ENCODE data around the gene FBXO21. TPM values are rescaled to one million over a fixed set of nuclear protein-coding genes. Genes with fewer than 3 reads are reported as not detected.

The FBXO21 gene
- total and polyA plus RNA-seq, 2 of the 13 experiments (the other 11 are each of a cell fraction or from before 2014, with no cell fraction given): 15.6 to 32.5 TPM

DNA sequence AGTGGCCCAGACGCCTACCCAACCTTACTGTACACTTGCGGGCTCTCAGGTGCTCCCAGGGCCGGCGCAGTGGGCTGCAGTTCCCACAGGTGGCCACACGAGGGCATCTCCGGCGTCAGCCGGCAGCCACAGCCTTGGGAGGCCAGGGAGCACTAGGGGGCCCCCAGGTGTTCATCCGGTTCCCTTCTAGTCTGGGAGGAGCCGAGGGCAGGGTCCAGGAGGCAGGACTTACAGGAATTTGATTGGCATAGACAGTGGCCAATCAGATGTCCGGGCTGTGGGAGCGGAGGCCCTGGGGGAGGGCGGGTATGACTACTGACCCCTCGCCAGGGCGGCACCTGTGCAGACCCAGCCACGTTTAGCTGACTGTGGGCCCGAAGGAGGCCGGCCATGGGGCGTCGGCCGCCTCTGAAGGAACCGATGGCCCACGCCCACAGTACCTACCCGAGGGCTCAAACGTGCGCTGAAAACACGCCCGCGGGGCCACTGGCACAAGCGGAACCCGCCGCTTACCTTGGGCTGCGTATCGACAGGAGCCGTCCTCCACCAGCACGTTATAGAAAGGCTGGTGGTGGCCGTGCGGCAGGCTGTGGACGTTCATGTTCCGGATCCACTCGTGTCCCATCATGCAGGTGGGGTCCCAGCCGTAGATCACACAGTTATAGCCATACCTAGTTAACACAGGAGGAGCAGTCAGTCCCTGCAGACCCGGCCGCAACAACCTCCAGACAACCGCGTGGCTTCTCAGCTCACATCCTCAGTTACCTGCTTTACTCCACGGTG, 34.8 kb downstream of the FBXO21 start (continued):
- TF ChIP-seq ZNF883 (CRISPR knock-in tag; IDR thresholded peaks at IDR 0.05; ENCODE audit: not compliant biosample characterization): no peak
- TF ChIP-seq, protein P1, sequence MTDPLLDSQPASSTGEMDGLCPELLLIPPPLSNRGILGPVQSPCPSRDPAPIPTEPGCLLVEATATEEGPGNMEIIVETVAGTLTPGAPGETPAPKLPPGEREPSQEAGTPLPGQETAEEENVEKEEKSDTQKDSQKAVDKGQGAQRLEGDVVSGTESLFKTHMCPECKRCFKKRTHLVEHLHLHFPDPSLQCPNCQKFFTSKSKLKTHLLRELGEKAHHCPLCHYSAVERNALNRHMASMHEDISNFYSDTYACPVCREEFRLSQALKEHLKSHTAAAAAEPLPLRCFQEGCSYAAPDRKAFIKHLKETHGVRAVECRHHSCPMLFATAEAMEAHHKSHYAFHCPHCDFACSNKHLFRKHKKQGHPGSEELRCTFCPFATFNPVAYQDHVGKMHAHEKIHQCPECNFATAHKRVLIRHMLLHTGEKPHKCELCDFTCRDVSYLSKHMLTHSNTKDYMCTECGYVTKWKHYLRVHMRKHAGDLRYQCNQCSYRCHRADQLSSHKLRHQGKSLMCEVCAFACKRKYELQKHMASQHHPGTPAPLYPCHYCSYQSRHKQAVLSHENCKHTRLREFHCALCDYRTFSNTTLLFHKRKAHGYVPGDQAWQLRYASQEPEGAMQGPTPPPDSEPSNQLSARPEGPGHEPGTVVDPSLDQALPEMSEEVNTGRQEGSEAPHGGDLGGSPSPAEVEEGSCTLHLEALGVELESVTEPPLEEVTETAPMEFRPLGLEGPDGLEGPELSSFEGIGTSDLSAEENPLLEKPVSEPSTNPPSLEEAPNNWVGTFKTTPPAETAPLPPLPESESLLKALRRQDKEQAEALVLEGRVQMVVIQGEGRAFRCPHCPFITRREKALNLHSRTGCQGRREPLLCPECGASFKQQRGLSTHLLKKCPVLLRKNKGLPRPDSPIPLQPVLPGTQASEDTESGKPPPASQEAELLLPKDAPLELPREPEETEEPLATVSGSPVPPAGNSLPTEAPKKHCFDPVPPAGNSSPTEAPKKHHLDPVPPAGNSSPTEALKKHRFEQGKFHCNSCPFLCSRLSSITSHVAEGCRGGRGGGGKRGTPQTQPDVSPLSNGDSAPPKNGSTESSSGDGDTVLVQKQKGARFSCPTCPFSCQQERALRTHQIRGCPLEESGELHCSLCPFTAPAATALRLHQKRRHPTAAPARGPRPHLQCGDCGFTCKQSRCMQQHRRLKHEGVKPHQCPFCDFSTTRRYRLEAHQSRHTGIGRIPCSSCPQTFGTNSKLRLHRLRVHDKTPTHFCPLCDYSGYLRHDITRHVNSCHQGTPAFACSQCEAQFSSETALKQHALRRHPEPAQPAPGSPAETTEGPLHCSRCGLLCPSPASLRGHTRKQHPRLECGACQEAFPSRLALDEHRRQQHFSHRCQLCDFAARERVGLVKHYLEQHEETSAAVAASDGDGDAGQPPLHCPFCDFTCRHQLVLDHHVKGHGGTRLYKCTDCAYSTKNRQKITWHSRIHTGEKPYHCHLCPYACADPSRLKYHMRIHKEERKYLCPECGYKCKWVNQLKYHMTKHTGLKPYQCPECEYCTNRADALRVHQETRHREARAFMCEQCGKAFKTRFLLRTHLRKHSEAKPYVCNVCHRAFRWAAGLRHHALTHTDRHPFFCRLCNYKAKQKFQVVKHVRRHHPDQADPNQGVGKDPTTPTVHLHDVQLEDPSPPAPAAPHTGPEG (CRISPR knock-in tag; IDR thresholded peaks at IDR 0.05): 0 out of 2 replicates have a peak, but pooled peaks have one; percentile 33
- no peak for TF ChIP-seq ZNF354B (CRISPR knock-in tag; IDR thresholded peaks at IDR 0.05)
- TF ChIP-seq, protein P2, sequence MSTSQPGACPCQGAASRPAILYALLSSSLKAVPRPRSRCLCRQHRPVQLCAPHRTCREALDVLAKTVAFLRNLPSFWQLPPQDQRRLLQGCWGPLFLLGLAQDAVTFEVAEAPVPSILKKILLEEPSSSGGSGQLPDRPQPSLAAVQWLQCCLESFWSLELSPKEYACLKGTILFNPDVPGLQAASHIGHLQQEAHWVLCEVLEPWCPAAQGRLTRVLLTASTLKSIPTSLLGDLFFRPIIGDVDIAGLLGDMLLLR (CRISPR knock-in tag; IDR thresholded peaks at IDR 0.05): no peak
- TF ChIP-seq ZNF549 (CRISPR knock-in tag; IDR thresholded peaks at IDR 0.05): no peak
- no peak for TF ChIP-seq ZNF773 (CRISPR knock-in tag; IDR thresholded peaks at IDR 0.05; ENCODE audit: borderline replicate concordance)
- no peak for TF ChIP-seq SIN3B (IDR thresholded peaks at IDR 0.05; ENCODE audit: low read length)
- 0 out of 2 replicates have a peak, but pooled peaks have one; percentile 36 for TF ChIP-seq HDAC2 (CRISPR knock-in tag; IDR thresholded peaks at IDR 0.05)
- TF ChIP-seq EZH2 (conservative IDR thresholded peaks at IDR 0.05; ENCODE audit: low read depth, low read length): no peak
- no peak for TF ChIP-seq ZNF558 (CRISPR knock-in tag; IDR thresholded peaks at IDR 0.05; ENCODE audit: borderline replicate concordance)
- TF ChIP-seq ZNF547 (CRISPR knock-in tag; IDR thresholded peaks at IDR 0.05): no peak
- TF ChIP-seq, protein P3, sequence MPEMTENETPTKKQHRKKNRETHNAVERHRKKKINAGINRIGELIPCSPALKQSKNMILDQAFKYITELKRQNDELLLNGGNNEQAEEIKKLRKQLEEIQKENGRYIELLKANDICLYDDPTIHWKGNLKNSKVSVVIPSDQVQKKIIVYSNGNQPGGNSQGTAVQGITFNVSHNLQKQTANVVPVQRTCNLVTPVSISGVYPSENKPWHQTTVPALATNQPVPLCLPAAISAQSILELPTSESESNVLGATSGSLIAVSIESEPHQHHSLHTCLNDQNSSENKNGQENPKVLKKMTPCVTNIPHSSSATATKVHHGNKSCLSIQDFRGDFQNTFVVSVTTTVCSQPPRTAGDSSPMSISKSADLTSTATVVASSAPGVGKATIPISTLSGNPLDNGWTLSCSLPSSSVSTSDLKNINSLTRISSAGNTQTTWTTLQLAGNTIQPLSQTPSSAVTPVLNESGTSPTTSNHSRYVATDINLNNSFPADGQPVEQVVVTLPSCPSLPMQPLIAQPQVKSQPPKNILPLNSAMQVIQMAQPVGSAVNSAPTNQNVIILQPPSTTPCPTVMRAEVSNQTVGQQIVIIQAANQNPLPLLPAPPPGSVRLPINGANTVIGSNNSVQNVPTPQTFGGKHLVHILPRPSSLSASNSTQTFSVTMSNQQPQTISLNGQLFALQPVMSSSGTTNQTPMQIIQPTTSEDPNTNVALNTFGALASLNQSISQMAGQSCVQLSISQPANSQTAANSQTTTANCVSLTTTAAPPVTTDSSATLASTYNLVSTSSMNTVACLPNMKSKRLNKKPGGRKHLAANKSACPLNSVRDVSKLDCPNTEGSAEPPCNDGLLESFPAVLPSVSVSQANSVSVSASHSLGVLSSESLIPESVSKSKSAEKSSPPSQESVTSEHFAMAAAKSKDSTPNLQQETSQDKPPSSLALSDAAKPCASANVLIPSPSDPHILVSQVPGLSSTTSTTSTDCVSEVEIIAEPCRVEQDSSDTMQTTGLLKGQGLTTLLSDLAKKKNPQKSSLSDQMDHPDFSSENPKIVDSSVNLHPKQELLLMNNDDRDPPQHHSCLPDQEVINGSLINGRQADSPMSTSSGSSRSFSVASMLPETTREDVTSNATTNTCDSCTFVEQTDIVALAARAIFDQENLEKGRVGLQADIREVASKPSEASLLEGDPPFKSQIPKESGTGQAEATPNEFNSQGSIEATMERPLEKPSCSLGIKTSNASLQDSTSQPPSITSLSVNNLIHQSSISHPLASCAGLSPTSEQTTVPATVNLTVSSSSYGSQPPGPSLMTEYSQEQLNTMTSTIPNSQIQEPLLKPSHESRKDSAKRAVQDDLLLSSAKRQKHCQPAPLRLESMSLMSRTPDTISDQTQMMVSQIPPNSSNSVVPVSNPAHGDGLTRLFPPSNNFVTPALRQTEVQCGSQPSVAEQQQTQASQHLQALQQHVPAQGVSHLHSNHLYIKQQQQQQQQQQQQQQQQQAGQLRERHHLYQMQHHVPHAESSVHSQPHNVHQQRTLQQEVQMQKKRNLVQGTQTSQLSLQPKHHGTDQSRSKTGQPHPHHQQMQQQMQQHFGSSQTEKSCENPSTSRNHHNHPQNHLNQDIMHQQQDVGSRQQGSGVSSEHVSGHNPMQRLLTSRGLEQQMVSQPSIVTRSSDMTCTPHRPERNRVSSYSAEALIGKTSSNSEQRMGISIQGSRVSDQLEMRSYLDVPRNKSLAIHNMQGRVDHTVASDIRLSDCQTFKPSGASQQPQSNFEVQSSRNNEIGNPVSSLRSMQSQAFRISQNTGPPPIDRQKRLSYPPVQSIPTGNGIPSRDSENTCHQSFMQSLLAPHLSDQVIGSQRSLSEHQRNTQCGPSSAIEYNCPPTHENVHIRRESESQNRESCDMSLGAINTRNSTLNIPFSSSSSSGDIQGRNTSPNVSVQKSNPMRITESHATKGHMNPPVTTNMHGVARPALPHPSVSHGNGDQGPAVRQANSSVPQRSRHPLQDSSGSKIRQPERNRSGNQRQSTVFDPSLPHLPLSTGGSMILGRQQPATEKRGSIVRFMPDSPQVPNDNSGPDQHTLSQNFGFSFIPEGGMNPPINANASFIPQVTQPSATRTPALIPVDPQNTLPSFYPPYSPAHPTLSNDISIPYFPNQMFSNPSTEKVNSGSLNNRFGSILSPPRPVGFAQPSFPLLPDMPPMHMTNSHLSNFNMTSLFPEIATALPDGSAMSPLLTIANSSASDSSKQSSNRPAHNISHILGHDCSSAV (CRISPR knock-in tag; IDR thresholded peaks at IDR 0.05; ENCODE audit: borderline replicate concordance): no peak
- TF ChIP-seq ZNF83 (CRISPR knock-in tag; IDR thresholded peaks at IDR 0.05; ENCODE audit: borderline replicate concordance): 0 out of 2 replicates have a peak, but pooled peaks have one; percentile 29
- peak; percentile 41 for TF ChIP-seq CBX1 (IDR thresholded peaks at IDR 0.05; ENCODE audit: low read depth)
- TF ChIP-seq ATRX (CRISPR knock-in tag; IDR thresholded peaks at IDR 0.05; ENCODE audit: borderline replicate concordance): no peak

Measured in HepG2 (cell line).